Raji (cell line): ENCODE results near the gene NTS.

Experiments used
- POLR2A ChIP-seq: IDR thresholded peaks from 2 replicates; pipeline ENCODE4 v1.6.1; 2011; ENCODE audit warnings: low read depth, low read length, control low read depth; ENCODE audit not compliant: insufficient read depth

Gene NTS

GRCh38 chr12:85866986-85867776 is 6.9 kb upstream of the NTS start:
- no peak for TF ChIP-seq POLR2A

- TF ChIP-seq POLR2A: no peak
These were observed 1.5 kb upstream of the NTS start for GRCh38 chr12:85872497-85873091.

- TF ChIP-seq POLR2A: no peak
These were observed 3.4 kb downstream of the NTS start for GRCh38 chr12:85877459-85877858.

- no peak for TF ChIP-seq POLR2A
These were observed 9.7 kb downstream of the NTS start for GRCh38 chr12:85883763-85884162.

GRCh38 chr12:85894653-85895052 is 20.6 kb downstream of the NTS start:
- TF ChIP-seq POLR2A: no peak

- no peak for TF ChIP-seq POLR2A
These were observed 46.3 kb downstream of the NTS start for GRCh38 chr12:85920324-85920947.

GRCh38 chr12:85923767-85924331 is 49.8 kb downstream of the NTS start:
- no peak for TF ChIP-seq POLR2A

GRCh38 chr12:85927166-85927565 is 53.1 kb downstream of the NTS start:
- TF ChIP-seq POLR2A: no peak
